AG04449 (cell line): ENCODE results near the gene KIR2DL4.
"Not testable (repeated sequence)": the region's sequence is repeated elsewhere in the genome, so short reads cannot be mapped to it uniquely, and the experiment has no call there.

Source experiments
- CTCF ChIA-PET: fragments of 350-600 bp; formaldehyde crosslinking; extraction: SDS; loops from one replicate; lab custom pipeline; 2021; ENCODE audit warnings: antibody characterized with exemption; lab: Yijun Ruan, JAX
- POLR2A ChIA-PET: fragments of 400-600, 350-600 bp; formaldehyde crosslinking; extraction: SDS; loops from one replicate; lab custom pipeline; 2020; ENCODE audit warnings: antibody characterized with exemption, inconsistent platforms; lab: Yijun Ruan, JAX
- DNase-seq: peaks from one replicate; pipeline ENCODE4 v3.0.0-alpha.2; 2010; ENCODE audit warnings: low read depth, low spot score
- H3K4me3 ChIP-seq: 2 replicates; pipeline ENCODE4 v1.5.1; 2011; ENCODE audit warnings: low read depth, mild to moderate bottlenecking, control low read depth, low read length
- CTCF ChIP-seq: IDR thresholded peaks from one replicate; pipeline ENCODE4 v1.5.1; 2011; ENCODE audit warnings: mild to moderate bottlenecking, moderate library complexity, low read length, control low read depth, inconsistent platforms; ENCODE audit not compliant: insufficient read depth; ENCODE audit errors: missing control alignments

KIR2DL4 gene

GRCh38 chr19:54837522-54837921 is 34.1 kb downstream of the KIR2DL4 start:
- H3K4me3 ChIP-seq, POLR2A ChIA-PET, CTCF ChIA-PET, DNase-seq: not testable (repeated sequence)

GRCh38 chr19:54843171-54843570 is 39.8 kb downstream of the KIR2DL4 start:
- DNase-seq, POLR2A ChIA-PET, CTCF ChIA-PET, H3K4me3 ChIP-seq: not testable (repeated sequence)

- H3K4me3 ChIP-seq, DNase-seq, POLR2A ChIA-PET, CTCF ChIA-PET: not testable (repeated sequence)
Measured at GRCh38 chr19:54850061-54850640, 46.7 kb downstream of the KIR2DL4 start, which contains the start of gene KIR3DL2. KIR3DL2 (plus strand) TSS chr19:54850443; CDS start chr19:54850476, 33 bp downstream.

- DNase-seq = no peak
- ChIA-PET POLR2A (no interaction called here), CTCF (no interaction called here)
- no peak overlapping the region for H3K4me3 ChIP-seq
- TF ChIP-seq CTCF = no peak
Measured at GRCh38 chr19:54850930-54851329, 47.5 kb downstream of the KIR2DL4 start.

- H3K4me3 ChIP-seq = no peak overlapping the region
- ChIA-PET POLR2A (no interaction called here), CTCF (no interaction called here)
- no peak for DNase-seq
- TF ChIP-seq CTCF = no peak
Measured at GRCh38 chr19:54851353-54851752, 47.9 kb downstream of the KIR2DL4 start.

GRCh38 chr19:54855241-54855640 is 51.8 kb downstream of the KIR2DL4 start:
- POLR2A ChIA-PET, DNase-seq, H3K4me3 ChIP-seq, CTCF ChIA-PET: not testable (repeated sequence)

- POLR2A ChIA-PET, DNase-seq, CTCF ChIA-PET, H3K4me3 ChIP-seq: not testable (repeated sequence)
Measured at GRCh38 chr19:54858476-54858875, 55.1 kb downstream of the KIR2DL4 start.

- DNase-seq, CTCF ChIA-PET, POLR2A ChIA-PET, H3K4me3 ChIP-seq: not testable (repeated sequence)
Measured at GRCh38 chr19:54859421-54859820, 56.0 kb downstream of the KIR2DL4 start.

GRCh38 chr19:54863459-54863858 is 60.0 kb downstream of the KIR2DL4 start:
- DNase-seq, CTCF ChIA-PET, POLR2A ChIA-PET, H3K4me3 ChIP-seq: not testable (repeated sequence)
